WTC11 (cell line): ENCODE measurements around the gene RNF148. TPM values are rescaled to one million over a fixed set of nuclear protein-coding genes. Genes with fewer than 3 reads are reported as not detected.

Experiments
- ATAC-seq: fragments of 200-7000 bp; cut with Tn5 transposase; 2 replicates; pipeline ENCODE4 v1.10.0; 2021; ENCODE audit warnings: mild to moderate bottlenecking, moderate library complexity
- CTCF ChIA-PET: fragments of 300-600 bp; sonication (Branson Sonifier 250); formaldehyde crosslinking; loops from one replicate; lab custom pipeline; 2021; ENCODE audit warnings: antibody characterized with exemption; lab: Charles Lee
- POLR2A ChIA-PET: fragments of 350-600 bp; sonication (Branson Sonifier 250); formaldehyde crosslinking; loops from one replicate; lab custom pipeline; 2021; ENCODE audit warnings: antibody characterized with exemption; lab: Charles Lee
- DNase-seq: peaks from one replicate; pipeline ENCODE4 v3.0.0; 2021; ENCODE audit warnings: low spot score
- H3K27ac Mint-ChIP-seq: 2 replicates; pipeline ENCODE4 v1.8.0; 2021; ENCODE audit warnings: mixed read lengths
- H3K27me3 Mint-ChIP-seq: 2 replicates; pipeline ENCODE4 v1.8.0; 2021; ENCODE audit warnings: low read depth, mild to moderate bottlenecking, moderate library complexity, mixed read lengths
- H3K36me3 Mint-ChIP-seq: 2 replicates; pipeline ENCODE4 v1.8.0; 2021; ENCODE audit warnings: mixed read lengths
- H3K4me1 Mint-ChIP-seq: 2 replicates; pipeline ENCODE4 v1.8.0; 2022; ENCODE audit warnings: mixed read lengths
- H3K4me3 Mint-ChIP-seq: 2 replicates; pipeline ENCODE4 v1.8.0; 2021; ENCODE audit warnings: mild to moderate bottlenecking, moderate library complexity, mixed read lengths
- H3K9me3 Mint-ChIP-seq: 2 replicates; pipeline ENCODE4 v1.8.0; 2021; ENCODE audit warnings: mixed read lengths
- AR ChIP-seq: fragments of 250-450 bp; sonication (Bioruptor Pico); IDR thresholded peaks from 2 replicates; pipeline ENCODE4 v1.9.0; 2021; ENCODE audit warnings: mild to moderate bottlenecking
- ATF2 ChIP-seq: sonication (generic); formaldehyde crosslinking; IDR thresholded peaks from 2 replicates; pipeline ENCODE4 v1.8.1; 2022; ENCODE audit warnings: low read depth, missing genetic modification reagents, borderline replicate concordance
- CBFB ChIP-seq: sonication (generic); formaldehyde crosslinking; IDR thresholded peaks from 2 replicates; pipeline ENCODE4 v1.8.1; 2022; ENCODE audit warnings: mild to moderate bottlenecking, low read depth, missing genetic modification reagents
- ESRRA ChIP-seq: sonication (generic); formaldehyde crosslinking; IDR thresholded peaks from 2 replicates; pipeline ENCODE4 v1.8.1; 2022; ENCODE audit warnings: mild to moderate bottlenecking, missing genetic modification reagents, borderline replicate concordance
- NFE2L1 ChIP-seq: sonication (generic); formaldehyde crosslinking; IDR thresholded peaks from 2 replicates; pipeline ENCODE4 v1.8.1; 2023; ENCODE audit warnings: missing genetic modification reagents
- SMAD3 ChIP-seq: sonication (generic); formaldehyde crosslinking; IDR thresholded peaks from 2 replicates; pipeline ENCODE4 v1.8.0; 2022; ENCODE audit warnings: missing genetic modification reagents, mild to moderate bottlenecking, borderline replicate concordance
- SOX15 ChIP-seq: fragments of 250-450 bp; sonication (Bioruptor Pico); IDR thresholded peaks from 2 replicates; pipeline ENCODE4 v1.9.0; 2021; ENCODE audit warnings: mild to moderate bottlenecking
- TP53 ChIP-seq: sonication (generic); formaldehyde crosslinking; IDR thresholded peaks from 2 replicates; pipeline ENCODE4 v1.8.1; 2023; ENCODE audit warnings: mild to moderate bottlenecking, missing genetic modification reagents
- ZBTB21 ChIP-seq: sonication (generic); formaldehyde crosslinking; IDR thresholded peaks from 2 replicates; pipeline ENCODE4 v1.8.1; 2023; ENCODE audit warnings: mild to moderate bottlenecking, missing genetic modification reagents, borderline replicate concordance
- ZNF121 ChIP-seq: sonication (generic); formaldehyde crosslinking; IDR thresholded peaks from 2 replicates; pipeline ENCODE4 v1.8.0; 2023; ENCODE audit warnings: missing genetic modification reagents
- ZNF232 ChIP-seq: sonication (generic); formaldehyde crosslinking; IDR thresholded peaks from 2 replicates; pipeline ENCODE4 v1.8.0; 2022; ENCODE audit warnings: mild to moderate bottlenecking, missing genetic modification reagents
- ZNF281 ChIP-seq: sonication (generic); formaldehyde crosslinking; IDR thresholded peaks from 2 replicates; pipeline ENCODE4 v1.8.0; 2023; ENCODE audit warnings: mild to moderate bottlenecking, missing genetic modification reagents
- ZNF416 ChIP-seq: fragments of 250-450 bp; sonication (Bioruptor Pico); IDR thresholded peaks from 2 replicates; pipeline ENCODE4 v1.9.0; 2021; ENCODE audit warnings: mild to moderate bottlenecking, inconsistent platforms
- ZNF512 ChIP-seq: sonication (generic); formaldehyde crosslinking; IDR thresholded peaks from 2 replicates; pipeline ENCODE4 v1.8.1; 2022; ENCODE audit warnings: missing genetic modification reagents, borderline replicate concordance
- ZNF671 ChIP-seq: fragments of 250-450 bp; sonication (Bioruptor Pico); IDR thresholded peaks from 2 replicates; pipeline ENCODE4 v1.8.0; 2021; ENCODE audit warnings: mild to moderate bottlenecking
- ZSCAN18 ChIP-seq: fragments of 250-450 bp; sonication (Bioruptor Pico); IDR thresholded peaks from 2 replicates; pipeline ENCODE4 v2.1.2; 2022; ENCODE audit warnings: mild to moderate bottlenecking, moderate library complexity
- total RNA-seq: library from RNA; stranded (reverse); gene quantifications from 3 replicates; pipeline ENCODE4 v1.2.3, GENCODE V29; 2021

The RNF148 gene
- total RNA-seq, 1 experiment from 2014 or later: 0.17 TPM

- ATAC-seq (no peak), DNase-seq (no peak)
- TF ChIP-seq ZSCAN18 (CRISPR knock-in tag): no peak
- no peak for TF ChIP-seq ESRRA (CRISPR knock-in tag)
- no peak for TF ChIP-seq ZNF121 (CRISPR knock-in tag)
- TF ChIP-seq SMAD3: no peak
- TF ChIP-seq AR (CRISPR knock-in tag): no peak
- TF ChIP-seq ATF2 (CRISPR knock-in tag): no peak
- no peak for TF ChIP-seq TP53 (CRISPR knock-in tag)
- no peak for TF ChIP-seq ZNF281
- no peak for TF ChIP-seq ZNF232
- TF ChIP-seq NFE2L1 (CRISPR knock-in tag): no peak
- TF ChIP-seq ZNF671 (CRISPR knock-in tag): no peak
- no peak for TF ChIP-seq SOX15 (CRISPR knock-in tag)
- no peak for TF ChIP-seq ZNF416
- no peak overlapping the region for H3K27ac Mint-ChIP-seq
- no peaks in the 10 kb centered on the region for H3K27me3 Mint-ChIP-seq
- 0 out of 2 replicates have a peak, but pooled peaks cover 8% of the 10 kb centered on the region for H3K9me3 Mint-ChIP-seq
- H3K36me3 Mint-ChIP-seq: peaks cover 5% of the 10 kb centered on the region; the same call in 1 of the 2 replicates
- H3K4me1 Mint-ChIP-seq: peaks cover 17% of the 10 kb centered on the region
- ChIA-PET CTCF (no interaction called here), POLR2A (no interaction called here)
- H3K4me3 Mint-ChIP-seq: no peak overlapping the region
Observed at GRCh38 chr7:122726881-122727280, 24.2 kb upstream of the RNF148 start.

GRCh38 chr7:122724366-122724765 lies 21.6 kb upstream of the RNF148 start:
- no peaks in the 10 kb centered on the region for H3K27me3 Mint-ChIP-seq
- ChIA-PET CTCF (no interaction called here), POLR2A (no interaction called here)
- no peak overlapping the region for H3K4me3 Mint-ChIP-seq
- no peak for DNase-seq
- H3K36me3 Mint-ChIP-seq: peaks cover 5% of the 10 kb centered on the region; the same call in 1 of the 2 replicates
- no peak for ATAC-seq
- H3K9me3 Mint-ChIP-seq: 0 out of 2 replicates have a peak, but pooled peaks cover 8% of the 10 kb centered on the region
- TF ChIP-seq CBFB (CRISPR knock-in tag): no peak
- TF ChIP-seq ZBTB21 (CRISPR knock-in tag): no peak
- TF ChIP-seq ZNF512 (CRISPR knock-in tag): no peak
- H3K4me1 Mint-ChIP-seq: peaks cover 16% of the 10 kb centered on the region
- no peak overlapping the region for H3K27ac Mint-ChIP-seq
